IPS-15b (cell line): ENCODE measurements around the gene RTL10.

Source experiments
- H3K27me3 ChIP-seq: one replicate; pipeline ENCODE4 v1.6.1; 2013; ENCODE audit warnings: low read length; ENCODE audit not compliant: control insufficient read depth, insufficient read depth
- H3K36me3 ChIP-seq: one replicate; pipeline ENCODE4 v1.6.1; 2013; ENCODE audit warnings: low read length; ENCODE audit not compliant: control insufficient read depth, insufficient read depth
- H3K4me1 ChIP-seq: one replicate; pipeline ENCODE4 v1.6.1; 2013; ENCODE audit warnings: mild to moderate bottlenecking, low read length; ENCODE audit not compliant: control insufficient read depth, insufficient read depth
- H3K4me3 ChIP-seq: one replicate; pipeline ENCODE4 v1.5.1; 2013; ENCODE audit warnings: low read depth, low read length
- H3K9ac ChIP-seq: one replicate; pipeline ENCODE4 v1.6.1; 2013; ENCODE audit warnings: low read depth, mild to moderate bottlenecking, low read length
- H3K9me3 ChIP-seq: one replicate; pipeline ENCODE4 v1.6.1; 2013; ENCODE audit warnings: mild to moderate bottlenecking, low read length; ENCODE audit not compliant: control insufficient read depth, insufficient read depth

The RTL10 gene

GRCh38 chr22:19854778-19855503, at the start of gene RTL10, which contains the start of gene GNB1L:
TSS of gene RTL10 (minus strand) at chr22:19854874. CDS start at chr22:19852261, 2,613 bp downstream.
TSS of gene GNB1L (minus strand) at chr22:19854874. CDS start at chr22:19821355, 33,519 bp downstream.
- H3K4me1 ChIP-seq, result peaks cover 2% of the 10 kb centered on the region
- H3K36me3 ChIP-seq, result peaks cover 23% of the 10 kb centered on the region

GRCh38 chr22:19904174-19904856, 49.6 kb upstream of the RTL10 start:
- no peak overlapping the region for H3K4me3 ChIP-seq
- no peaks in the 10 kb centered on the region for H3K36me3 ChIP-seq
- H3K9ac ChIP-seq, result no peak overlapping the region

More at GRCh38 chr22:19854778-19855503, at the start of gene RTL10, which contains the start of gene GNB1L:
- Histone ChIP-seq H3K27me3 (no peaks in the 10 kb centered on the region), H3K9me3 (no peaks in the 10 kb centered on the region), H3K9ac (peak within 1 kb of the TSS; percentile 96), H3K4me3 (peak within 1 kb of the TSS; percentile 92)

GRCh38 chr22:19903513-19903912, 48.8 kb upstream of the RTL10 start:
- Histone ChIP-seq H3K4me3 (no peak overlapping the region), H3K4me1 (no peaks in the 10 kb centered on the region), H3K9me3 (no peaks in the 10 kb centered on the region), H3K27me3 (no peaks in the 10 kb centered on the region), H3K9ac (no peak overlapping the region), H3K36me3 (no peaks in the 10 kb centered on the region)

More at GRCh38 chr22:19904174-19904856, 49.6 kb upstream of the RTL10 start:
- no peaks in the 10 kb centered on the region for H3K4me1 ChIP-seq
- no peaks in the 10 kb centered on the region for H3K27me3 ChIP-seq
- no peaks in the 10 kb centered on the region for H3K9me3 ChIP-seq

GRCh38 chr22:19903031-19903430, 48.4 kb upstream of the RTL10 start:
- peak overlapping the region; percentile 54 for H3K9ac ChIP-seq
- no peak overlapping the region for H3K4me3 ChIP-seq
- H3K36me3 ChIP-seq, result no peaks in the 10 kb centered on the region
- no peaks in the 10 kb centered on the region for H3K4me1 ChIP-seq
- H3K9me3 ChIP-seq, result no peaks in the 10 kb centered on the region
- H3K27me3 ChIP-seq, result no peaks in the 10 kb centered on the region

- H3K9ac ChIP-seq, result no peak overlapping the region
- no peaks in the 10 kb centered on the region for H3K36me3 ChIP-seq
- no peaks in the 10 kb centered on the region for H3K4me1 ChIP-seq
- H3K27me3 ChIP-seq, result no peaks in the 10 kb centered on the region
- H3K4me3 ChIP-seq, result no peak overlapping the region
- no peaks in the 10 kb centered on the region for H3K9me3 ChIP-seq
Measured at GRCh38 chr22:19902245-19902715, 47.6 kb upstream of the RTL10 start.

- no peaks in the 10 kb centered on the region for H3K9me3 ChIP-seq
- H3K4me1 ChIP-seq, result no peaks in the 10 kb centered on the region
- H3K36me3 ChIP-seq, result no peaks in the 10 kb centered on the region
- no peak overlapping the region for H3K4me3 ChIP-seq
- H3K9ac ChIP-seq, result no peak overlapping the region
- no peaks in the 10 kb centered on the region for H3K27me3 ChIP-seq
Measured at GRCh38 chr22:19901577-19902244, 47.0 kb upstream of the RTL10 start.

- Histone ChIP-seq H3K9ac (no peak overlapping the region), H3K27me3 (no peaks in the 10 kb centered on the region), H3K9me3 (no peaks in the 10 kb centered on the region), H3K4me1 (no peaks in the 10 kb centered on the region), H3K4me3 (no peak overlapping the region), H3K36me3 (no peaks in the 10 kb centered on the region)
Measured at GRCh38 chr22:19900707-19901436, 46.2 kb upstream of the RTL10 start.

- Histone ChIP-seq H3K4me3 (no peak overlapping the region), H3K36me3 (no peaks in the 10 kb centered on the region), H3K9ac (no peak overlapping the region), H3K4me1 (no peaks in the 10 kb centered on the region), H3K9me3 (no peaks in the 10 kb centered on the region), H3K27me3 (no peaks in the 10 kb centered on the region)
Measured at GRCh38 chr22:19898831-19899567, 44.3 kb upstream of the RTL10 start.

- Histone ChIP-seq H3K27me3 (no peaks in the 10 kb centered on the region), H3K36me3 (no peaks in the 10 kb centered on the region), H3K4me1 (no peaks in the 10 kb centered on the region), H3K9ac (no peak overlapping the region), H3K4me3 (no peak overlapping the region), H3K9me3 (no peaks in the 10 kb centered on the region)
Measured at GRCh38 chr22:19898145-19898544, 43.5 kb upstream of the RTL10 start.

- no peaks in the 10 kb centered on the region for H3K4me1 ChIP-seq
Measured at GRCh38 chr22:19897726-19898125, 43.1 kb upstream of the RTL10 start.

More at GRCh38 chr22:19897726-19898125, 43.1 kb upstream of the RTL10 start:
- Histone ChIP-seq H3K36me3 (no peaks in the 10 kb centered on the region), H3K27me3 (no peaks in the 10 kb centered on the region), H3K9ac (no peak overlapping the region), H3K4me3 (no peak overlapping the region), H3K9me3 (no peaks in the 10 kb centered on the region)
